NCI-H345 treated with DMSO at 0.1 percent for 48 hours (cell line): Measurements from ENCODE around the gene NLK.
"Not testable (repeated sequence)": the region's sequence is repeated elsewhere in the genome, so short reads cannot be mapped to it uniquely, and the experiment has no call there.

Experiments
- DNase-seq: peaks from one replicate; lab custom pipeline; 2025; ENCODE audit not compliant: unreplicated experiment; lab: John Stamatoyannopoulos, UW

The NLK gene

GRCh38 chr17:28042657-28042720 is at the start of gene NLK:
Gene NLK (plus strand): TSS chr17:28042677. CDS start chr17:28042874, 197 bp downstream.
- DNase-seq, result no peak

GRCh38 chr17:27993161-27993695 is 49.2 kb upstream of the NLK start:
- DNase-seq, result no peak

GRCh38 chr17:27993723-27994310 is 48.7 kb upstream of the NLK start:
- DNase-seq, result no peak

GRCh38 chr17:27994586-27994985 is 47.9 kb upstream of the NLK start:
- no peak for DNase-seq

GRCh38 chr17:27995554-27995953 is 46.9 kb upstream of the NLK start:
- DNase-seq, result peak; percentile 23

GRCh38 chr17:27996202-27997043 is 46.1 kb upstream of the NLK start:
- no peak for DNase-seq

GRCh38 chr17:27997044-27997401 is 45.5 kb upstream of the NLK start:
- no peak for DNase-seq

GRCh38 chr17:27997522-27997921 is 45.0 kb upstream of the NLK start:
- no peak for DNase-seq

- DNase-seq, result no peak
Measured at GRCh38 chr17:28001149-28001548, 41.3 kb upstream of the NLK start.

GRCh38 chr17:28004344-28004743 is 38.1 kb upstream of the NLK start:
- no peak for DNase-seq

GRCh38 chr17:28007925-28008324 is 34.6 kb upstream of the NLK start:
- not testable (repeated sequence) for DNase-seq

- no peak for DNase-seq
Measured at GRCh38 chr17:28008513-28008912, 34.0 kb upstream of the NLK start.

- no peak for DNase-seq
Measured at GRCh38 chr17:28010406-28010805, 32.1 kb upstream of the NLK start.

GRCh38 chr17:28018439-28019070 is 23.9 kb upstream of the NLK start:
- no peak for DNase-seq

GRCh38 chr17:28020515-28020914 is 22.0 kb upstream of the NLK start:
- DNase-seq, result no peak

GRCh38 chr17:28029044-28029443 is 13.4 kb upstream of the NLK start:
- DNase-seq, result no peak

GRCh38 chr17:28030386-28030785 is 12.1 kb upstream of the NLK start:
- peak; percentile 71 for DNase-seq

GRCh38 chr17:28031174-28031573 is 11.3 kb upstream of the NLK start:
- no peak for DNase-seq

GRCh38 chr17:28033972-28034714 is 8.3 kb upstream of the NLK start:
- no peak for DNase-seq

- DNase-seq, result not testable (repeated sequence)
Measured at GRCh38 chr17:28035452-28035851, 7.0 kb upstream of the NLK start.

- not testable (repeated sequence) for DNase-seq
Measured at GRCh38 chr17:28035884-28036283, 6.6 kb upstream of the NLK start.

GRCh38 chr17:28038802-28039201 is 3.7 kb upstream of the NLK start:
- DNase-seq, result no peak
